IMR-90 (cell line): Measurements from ENCODE around the gene IL19. TPM values are rescaled to one million over a fixed set of nuclear protein-coding genes. Genes with fewer than 3 reads are reported as not detected.

Source experiments
- ATAC-seq: fragments of 200-7000 bp; cut with Tn5 transposase; 2 replicates; pipeline ENCODE4 v1.9.1; 2020; ENCODE audit warnings: low read depth, mild to moderate bottlenecking, moderate library complexity
- BruUV-seq: library from RNA; stranded (reverse); fragments of 400-500 nt; replicated peaks from 2 replicates; lab custom pipeline; 2021; lab: Mats Ljungman, UMichigan
- CTCF ChIA-PET: fragments of 300-600 bp; formaldehyde crosslinking; extraction: SDS; loops from one replicate; lab custom pipeline; 2021; ENCODE audit warnings: antibody characterized with exemption; lab: Yijun Ruan, JAX
- POLR2A ChIA-PET: fragments of 300-600 bp; sonication (Branson Sonifier 250); formaldehyde crosslinking; loops from one replicate; lab custom pipeline; 2022; ENCODE audit warnings: antibody characterized with exemption; ENCODE audit not compliant: unreplicated experiment; lab: Charles Lee
- DNase-seq: peaks from one replicate; pipeline ENCODE4 v3.0.0; 2013
- H2AFZ ChIP-seq: replicated peaks from 2 replicates; pipeline ENCODE3; 2013; ENCODE audit warnings: low read length, mild to moderate bottlenecking; ENCODE audit not compliant: poor library complexity
- H2AK5ac ChIP-seq: 2 replicates; pipeline ENCODE4 v1.6.1; 2013; ENCODE audit warnings: low read depth, low read length, inconsistent platforms
- H2AK9ac ChIP-seq: replicated peaks from 2 replicates; pipeline ENCODE3; 2013; ENCODE audit warnings: mild to moderate bottlenecking, low read depth, low read length, moderate library complexity; ENCODE audit not compliant: poor library complexity
- H2BK120ac ChIP-seq: 2 replicates; pipeline ENCODE4 v1.6.1; 2013; ENCODE audit warnings: low read depth, low read length, inconsistent platforms
- H2BK15ac ChIP-seq: 3 replicates; pipeline ENCODE4 v1.6.1; 2013; ENCODE audit warnings: low read depth, low read length, inconsistent platforms
- H2BK20ac ChIP-seq: 2 replicates; pipeline ENCODE4 v1.6.1; 2013; ENCODE audit warnings: low read depth, mild to moderate bottlenecking, inconsistent platforms, low read length, moderate library complexity
- H2BK5ac ChIP-seq: 2 replicates; pipeline ENCODE4 v1.6.1; 2013; ENCODE audit warnings: mild to moderate bottlenecking, low read depth, low read length, inconsistent platforms; ENCODE audit not compliant: poor library complexity, severe bottlenecking
- H3K14ac ChIP-seq: replicated peaks from 2 replicates; pipeline ENCODE4 v1.6.1; 2013; ENCODE audit warnings: low read depth, low read length, inconsistent platforms
- H3K18ac ChIP-seq: 2 replicates; pipeline ENCODE4 v1.6.1; 2013; ENCODE audit warnings: low read depth, low read length, control low read depth
- H3K23ac ChIP-seq: 2 replicates; pipeline ENCODE4 v1.6.1; 2013; ENCODE audit warnings: low read depth, low read length, inconsistent platforms
- H3K27ac ChIP-seq: 2 replicates; pipeline ENCODE4 v1.5.1; 2013; ENCODE audit warnings: mild to moderate bottlenecking, control low read depth, low read length; ENCODE audit not compliant: insufficient read depth
- H3K27me3 ChIP-seq: 2 replicates; pipeline ENCODE4 v1.6.1; 2013; ENCODE audit warnings: low read length; ENCODE audit not compliant: control insufficient read depth, insufficient read depth
- H3K36me3 ChIP-seq: 2 replicates; pipeline ENCODE4 v1.6.1; 2013; ENCODE audit warnings: low read length, mixed read lengths; ENCODE audit not compliant: control insufficient read depth, insufficient read depth
- H3K4ac ChIP-seq: 2 replicates; pipeline ENCODE4 v1.6.1; 2013; ENCODE audit warnings: low read depth, low read length, inconsistent platforms
- H3K4me1 ChIP-seq: 2 replicates; pipeline ENCODE4 v1.6.1; 2013; ENCODE audit warnings: low read length, mixed read lengths; ENCODE audit not compliant: control insufficient read depth, insufficient read depth
- H3K4me2 ChIP-seq: 2 replicates; pipeline ENCODE4 v1.6.1; 2013; ENCODE audit warnings: low read depth, mild to moderate bottlenecking, control low read depth, low read length, moderate library complexity
- H3K4me3 ChIP-seq: 2 replicates; pipeline ENCODE4 v1.5.1; 2013; ENCODE audit warnings: low read depth, mild to moderate bottlenecking, control low read depth, low read length, moderate library complexity; ENCODE audit not compliant: insufficient read depth
- H3K56ac ChIP-seq: 2 replicates; pipeline ENCODE4 v1.6.1; 2013; ENCODE audit warnings: low read length, inconsistent platforms; ENCODE audit not compliant: insufficient read depth; ENCODE audit errors: extremely low read depth
- H3K79me1 ChIP-seq, 2 experiments: 2 replicates each; pipeline ENCODE4 v1.6.1; 2013; ENCODE audit warnings: low read length in 2 of 2, inconsistent platforms in 1 of 2, low read depth in 1 of 2
- H3K9ac ChIP-seq: 2 replicates; pipeline ENCODE4 v1.6.1; 2013; ENCODE audit warnings: low read depth, low read length, control low read depth
- H3K9me1 ChIP-seq: 2 replicates; pipeline ENCODE4 v1.6.1; 2013; ENCODE audit warnings: low read length, inconsistent platforms; ENCODE audit not compliant: insufficient read depth
- H3K9me3 ChIP-seq: 2 replicates; pipeline ENCODE4 v1.6.1; 2013; ENCODE audit warnings: low read length; ENCODE audit not compliant: control insufficient read depth, insufficient read depth
- H4K20me1 ChIP-seq: 2 replicates; pipeline ENCODE4 v1.6.1; 2013; ENCODE audit warnings: low read length, inconsistent platforms; ENCODE audit not compliant: insufficient read depth
- H4K5ac ChIP-seq: 2 replicates; pipeline ENCODE4 v1.6.1; 2013; ENCODE audit warnings: mild to moderate bottlenecking, low read depth, low read length, control low read depth
- H4K8ac ChIP-seq, 2 experiments: 2 replicates each; pipeline ENCODE4 v1.6.1; 2013; ENCODE audit warnings: low read depth in 2 of 2, low read length in 2 of 2, control low read depth in 1 of 2, inconsistent platforms in 1 of 2
- H4K91ac ChIP-seq: 2 replicates; pipeline ENCODE4 v1.6.1; 2013; ENCODE audit warnings: low read depth, low read length, inconsistent platforms; ENCODE audit not compliant: insufficient read depth
- CEBPB ChIP-seq: IDR thresholded peaks from 2 replicates; pipeline ENCODE4 v1.6.1; 2012; ENCODE audit warnings: low read depth, low read length, improper control_type of control experiment
- WGBS, 2 experiments: methylation state at CpG; one replicate each; pipeline versions ENCODE4 v1.1.5 to v1.1.7; 2013; ENCODE audit warnings: missing lambda C conversion rate in 2 of 2; ENCODE audit not compliant: insufficient read length in 1 of 2; ENCODE audit errors: extremely low coverage in 2 of 2; 5-methylcytosine and 5-hydroxymethylcytosine counted together
- dilution Hi-C: fragments of 300-500 bp; cut with HindIII; formaldehyde crosslinking; loops from one replicate; pipeline ENCODE4 v1.14.3; 2018; ENCODE audit warnings: low sequenced_read_pairs; ENCODE audit not compliant: unreplicated experiment
- in situ Hi-C: fragments of 300-500 bp; cut with MboI; formaldehyde crosslinking; loops from 3 replicates; pipeline ENCODE4 v1.14.3; 2019; ENCODE audit warnings: low sequenced_read_pairs, inconsistent platforms, mixed read lengths
- intact Hi-C: fragments of 100-400 bp; cut with micrococcal nuclease; formaldehyde crosslinking; loops from 2 replicates; pipeline ENCODE4 v1.10.0; 2022
- polyA plus RNA-seq, 3 experiments: library from polyadenylated mRNA; depleted of rRNA; stranded (reverse); fragments of >200 nt; gene quantifications; 2 replicates each; pipeline ENCODE4 v1.2.3, GENCODE V29; 2012; ENCODE audit warnings: low replicate concordance in 1 of 3
- total RNA-seq: library from RNA; depleted of rRNA; stranded (reverse); fragments of >200 nt; gene quantifications from 2 replicates; pipeline ENCODE4 v1.2.3, GENCODE V29; 2012
- TF ChIP-seq, protein P1 (sequence below): fragments of 150-350 bp; IDR thresholded peaks from 2 replicates; pipeline ENCODE4 v1.6.1; 2016; ENCODE audit warnings: low read depth, mild to moderate bottlenecking, low read length, moderate library complexity, borderline replicate concordance

Gene IL19
- total and polyA plus RNA-seq, 2 of the 4 experiments (the other 2 are of a cell fraction) = not detected

DNA sequence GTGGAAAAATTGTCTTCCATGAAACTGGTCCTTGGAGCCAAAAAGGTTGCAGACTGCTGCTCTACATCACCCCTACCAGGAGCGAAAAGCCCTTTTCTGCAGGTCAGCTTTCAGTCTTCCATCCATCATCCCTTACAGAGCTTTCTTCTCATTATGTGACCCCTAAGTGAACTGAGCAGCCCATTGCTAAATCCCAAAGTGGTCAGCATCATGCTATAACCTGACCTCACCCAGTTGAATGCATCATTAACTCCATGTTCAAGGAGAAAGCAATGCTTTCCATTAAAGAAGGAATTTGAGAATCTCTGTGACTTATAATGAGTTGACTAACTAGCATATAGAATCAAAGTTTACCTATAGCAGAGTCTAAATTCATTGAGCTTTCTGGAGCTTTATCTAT, 116.3 kb downstream of the IL19 start:
- peak overlapping the region; percentile 34 for H3K4ac ChIP-seq
- no peak overlapping the region for H3K4me2 ChIP-seq
- dilution Hi-C loops (no loop called here), in situ Hi-C loops (no loop called here), intact Hi-C loops (no loop called here)
- peaks cover 21% of the 10 kb centered on the region for H3K4me1 ChIP-seq
- no peak overlapping the region for H3K4me3 ChIP-seq
- TF ChIP-seq CEBPB = peak; percentile 32; the same call in 1 of the 2 replicates
- TF ChIP-seq, protein P1, sequence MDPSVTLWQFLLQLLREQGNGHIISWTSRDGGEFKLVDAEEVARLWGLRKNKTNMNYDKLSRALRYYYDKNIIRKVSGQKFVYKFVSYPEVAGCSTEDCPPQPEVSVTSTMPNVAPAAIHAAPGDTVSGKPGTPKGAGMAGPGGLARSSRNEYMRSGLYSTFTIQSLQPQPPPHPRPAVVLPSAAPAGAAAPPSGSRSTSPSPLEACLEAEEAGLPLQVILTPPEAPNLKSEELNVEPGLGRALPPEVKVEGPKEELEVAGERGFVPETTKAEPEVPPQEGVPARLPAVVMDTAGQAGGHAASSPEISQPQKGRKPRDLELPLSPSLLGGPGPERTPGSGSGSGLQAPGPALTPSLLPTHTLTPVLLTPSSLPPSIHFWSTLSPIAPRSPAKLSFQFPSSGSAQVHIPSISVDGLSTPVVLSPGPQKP = no peak
- H4K5ac ChIP-seq = no peak overlapping the region; the same call in 1 of the 2 replicates
- H3K56ac ChIP-seq = no peak overlapping the region
- no peaks in the 10 kb centered on the region for H3K27me3 ChIP-seq
- no peak overlapping the region for H2AK5ac ChIP-seq
- peak overlapping the region; percentile 21; the same call in 1 of the 2 replicates for H2BK120ac ChIP-seq
- H3K9me1 ChIP-seq = peaks cover 16% of the 10 kb centered on the region
- H3K23ac ChIP-seq = 0 out of 2 replicates have a peak overlapping the region, but pooled peaks have one; percentile 29
- no peaks in the 10 kb centered on the region for H3K36me3 ChIP-seq
- no TSS peak for BruUV-seq
- no CpG with 5 or more reads among the region's 1 CpG for WGBS, 2 experiments
- H3K79me1 ChIP-seq = no peaks in the 10 kb centered on the region
- no peak overlapping the region for H3K27ac ChIP-seq
- no peak overlapping the region for H2AFZ ChIP-seq
- H3K9me3 ChIP-seq = 0 out of 2 replicates have a peak, but pooled peaks cover under 1% of the 10 kb centered on the region
- ChIA-PET CTCF (interaction anchor here (0.6 to 1.0 kb wide), 2 partner anchors 10 to 21 kb away, joined by 4 to 6 read pairs; partner anchors contain the start of gene IL20), POLR2A (no interaction called here)
- H4K91ac ChIP-seq = peak overlapping the region; percentile 72; the same call in 1 of the 2 replicates
- H2BK5ac ChIP-seq = no peak overlapping the region
- H2AK9ac ChIP-seq = no peak overlapping the region
- H4K8ac ChIP-seq = peak overlapping the region in 1 of 2 experiments; percentile 4; a peak in 1 of 4 replicates
- peak overlapping the region; percentile 16; the same call in 1 of the 2 replicates for H3K14ac ChIP-seq
- peak overlapping the region; percentile 69 for H3K18ac ChIP-seq
- no peak overlapping the region for H2BK15ac ChIP-seq
- no peak for ATAC-seq
- H3K9ac ChIP-seq = no peak overlapping the region
- no peak for DNase-seq
- peak overlapping the region; percentile 40 for H2BK20ac ChIP-seq
- H4K20me1 ChIP-seq = no peaks in the 10 kb centered on the region
